HepG2 (cell line): Measurements from ENCODE around the gene C19orf18. TPM values are rescaled to one million over a fixed set of nuclear protein-coding genes. Genes with fewer than 3 reads are reported as not detected.
"Not testable (repeated sequence)": the region's sequence is repeated elsewhere in the genome, so short reads cannot be mapped to it uniquely, and the experiment has no call there.

ENCODE experiments used
- ARID2 ChIP-seq: sonication (generic); formaldehyde crosslinking; IDR thresholded peaks from 2 replicates; pipeline ENCODE4 v1.8.1; 2022; ENCODE audit warnings: mild to moderate bottlenecking, missing genetic modification reagents, borderline replicate concordance
- ARID4A ChIP-seq: sonication (generic); formaldehyde crosslinking; IDR thresholded peaks from 2 replicates; pipeline ENCODE4 v1.5.0; 2020; ENCODE audit warnings: mild to moderate bottlenecking, missing genetic modification reagents, borderline replicate concordance
- DR1 ChIP-seq: sonication (generic); formaldehyde crosslinking; IDR thresholded peaks from 2 replicates; pipeline ENCODE4 v1.8.0; 2021; ENCODE audit warnings: mild to moderate bottlenecking, missing genetic modification reagents, inconsistent platforms
- DRAP1 ChIP-seq: IDR thresholded peaks from 2 replicates; pipeline ENCODE4 v1.6.1; 2016; ENCODE audit warnings: missing genetic modification reagents, missing compliant biosample characterization
- FOXK1 ChIP-seq: sonication (generic); formaldehyde crosslinking; IDR thresholded peaks from 2 replicates; pipeline ENCODE4 v1.4.0; 2020; ENCODE audit warnings: low read depth, missing genetic modification reagents, borderline replicate concordance
- HDAC2 ChIP-seq: sonication (generic); formaldehyde crosslinking; IDR thresholded peaks from 2 replicates; pipeline ENCODE4 v1.4.0; 2020; ENCODE audit warnings: missing genetic modification reagents
- IRF2 ChIP-seq: IDR thresholded peaks from 2 replicates; pipeline ENCODE4 v1.6.1; 2018; ENCODE audit warnings: missing genetic modification reagents, missing compliant biosample characterization
- MED1 ChIP-seq: sonication (generic); formaldehyde crosslinking; IDR thresholded peaks from 2 replicates; pipeline ENCODE4 v1.4.0; 2020; ENCODE audit warnings: missing genetic modification reagents
- MXD4 ChIP-seq: IDR thresholded peaks from 2 replicates; pipeline ENCODE4 v1.6.1; 2016; ENCODE audit warnings: mild to moderate bottlenecking, missing biosample characterization, missing genetic modification reagents
- NFKBIZ ChIP-seq: IDR thresholded peaks from 2 replicates; pipeline ENCODE4 v1.6.1; 2018; ENCODE audit warnings: missing genetic modification reagents, missing compliant biosample characterization
- NR2F6 ChIP-seq, 2 experiments: IDR thresholded peaks; 2 replicates each; pipeline ENCODE4 v1.6.1; 2016; ENCODE audit warnings: antibody characterized with exemption in 1 of 2, mild to moderate bottlenecking in 1 of 2
- STAG1 ChIP-seq: sonication (generic); formaldehyde crosslinking; IDR thresholded peaks from 2 replicates; pipeline ENCODE4 v1.4.0; 2020; ENCODE audit warnings: missing genetic modification reagents
- ZGPAT ChIP-seq: IDR thresholded peaks from 2 replicates; pipeline ENCODE4 v1.6.1; 2016; ENCODE audit warnings: mild to moderate bottlenecking
- ZMYM2 ChIP-seq: sonication (generic); formaldehyde crosslinking; IDR thresholded peaks from 2 replicates; pipeline ENCODE4 v1.8.0; 2022; ENCODE audit warnings: mild to moderate bottlenecking, missing genetic modification reagents
- ZNF274 ChIP-seq: sonication (generic); formaldehyde crosslinking; IDR thresholded peaks from 2 replicates; pipeline ENCODE4 v1.5.1; 2020; ENCODE audit warnings: mild to moderate bottlenecking, missing genetic modification reagents
- ZNF501 ChIP-seq: sonication (generic); formaldehyde crosslinking; IDR thresholded peaks from 2 replicates; pipeline ENCODE4 v1.5.1; 2020; ENCODE audit warnings: mild to moderate bottlenecking, moderate library complexity, missing genetic modification reagents
- ZNF558 ChIP-seq: sonication (generic); formaldehyde crosslinking; IDR thresholded peaks from 2 replicates; pipeline ENCODE4 v1.9.0; 2022; ENCODE audit warnings: mild to moderate bottlenecking, missing genetic modification reagents, borderline replicate concordance
- polyA plus RNA-seq, 8 experiments: library from polyadenylated mRNA; depleted of rRNA in 3 of 8; stranded (reverse) in 7 of 8; unstranded in 1 of 8; fragments of >200 nt; fragmentation: Illumina TruSeq in 4 of 8; extraction: Trizol in 4 of 8; gene quantifications; 2 replicates each; pipeline versions ENCODE4 v1.2.1 to v1.2.3, GENCODE V29; 2011 to 2016; ENCODE audit warnings: low read depth in 4 of 8, missing spikeins in 1 of 8, mixed read lengths in 1 of 8; ENCODE audit not compliant: insufficient read depth in 1 of 8
- total RNA-seq, 5 experiments: library from RNA; depleted of rRNA; stranded (reverse); fragments of >200 nt; fragmentation: Illumina TruSeq; extraction: Trizol; gene quantifications; 2 replicates each; pipeline ENCODE4 v1.2.3, GENCODE V29; 2016; ENCODE audit warnings: low read depth in 1 of 5
- TF ChIP-seq, protein P1 (sequence below): IDR thresholded peaks from 2 replicates; pipeline ENCODE4 v1.6.1; 2018; ENCODE audit warnings: missing genetic modification reagents
- TF ChIP-seq, protein P2 (sequence below): sonication (generic); formaldehyde crosslinking; IDR thresholded peaks from 2 replicates; pipeline ENCODE4 v1.4.0; 2020; ENCODE audit warnings: missing genetic modification reagents, low read depth, mild to moderate bottlenecking, borderline replicate concordance

Gene C19orf18
- total and polyA plus RNA-seq, 2 of the 13 experiments (the other 11 are each of a cell fraction or from before 2014, with no cell fraction given): 0.38 to 0.55 TPM

DNA sequence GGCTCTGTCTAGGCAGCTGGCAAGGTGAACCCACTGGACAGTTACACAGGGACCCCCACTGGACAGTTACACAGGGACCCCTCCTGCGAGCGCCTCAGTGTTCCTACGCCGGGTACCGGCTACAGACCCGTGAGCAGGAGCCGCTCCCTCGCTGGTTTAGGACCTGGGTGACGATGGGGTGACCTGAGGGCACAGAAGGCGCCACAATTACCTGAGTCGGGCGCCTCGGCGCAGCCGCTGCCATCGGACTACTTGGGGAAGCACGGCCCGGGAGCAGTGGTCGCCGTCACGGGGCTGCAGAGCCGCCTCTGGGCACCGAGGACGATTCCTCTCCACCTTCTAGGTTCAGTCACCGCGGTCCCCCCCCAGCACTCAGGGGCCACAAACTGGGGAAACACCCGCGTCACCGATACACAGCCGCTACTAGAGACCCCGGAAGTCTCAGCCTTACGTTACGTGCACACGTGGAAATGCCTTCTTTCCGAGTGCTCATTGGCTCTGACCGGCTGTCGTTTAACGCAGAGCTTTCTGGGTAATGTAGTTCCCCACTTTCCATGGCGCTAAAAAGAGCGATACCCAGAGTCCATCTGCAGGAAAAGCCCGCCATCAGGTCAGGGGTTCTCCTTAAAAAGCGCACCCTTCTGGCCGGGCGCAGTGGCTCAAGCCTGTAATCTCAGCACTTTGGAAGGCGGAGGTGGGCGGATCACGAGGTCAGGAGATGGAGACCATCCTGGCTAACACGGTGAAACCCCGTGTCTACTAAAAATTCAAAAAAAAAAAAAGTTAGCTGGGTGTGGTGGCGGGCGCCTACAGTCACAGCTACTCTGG, 58.0 kb downstream of the C19orf18 start, which contains the start of gene ZNF417 (continued):
- TF ChIP-seq DR1: 0 out of 2 replicates have a peak, but pooled peaks have one; percentile 44
- peak; percentile 95 for TF ChIP-seq ARID4A
- peak; percentile 66; the same call in 1 of the 2 replicates for TF ChIP-seq ARID2 (CRISPR knock-in tag)
- not testable (repeated sequence) for TF ChIP-seq NR2F6 (IDR thresholded peaks at IDR 0.05)
- TF ChIP-seq NR2F6 (CRISPR knock-in tag; IDR thresholded peaks at IDR 0.05): peak; percentile 44; the same call in 1 of the 2 replicates
- TF ChIP-seq ZNF274 (CRISPR knock-in tag): 0 out of 2 replicates have a peak, but pooled peaks have one; percentile 40
- TF ChIP-seq NFKBIZ (CRISPR knock-in tag): peak; percentile 65; the same call in 1 of the 2 replicates
- 0 out of 2 replicates have a peak, but pooled peaks have one; percentile 46 for TF ChIP-seq ZMYM2 (CRISPR knock-in tag)
- peak; percentile 41; the same call in 1 of the 2 replicates for TF ChIP-seq MED1
- peak; percentile 82; the same call in 1 of the 2 replicates for TF ChIP-seq FOXK1
- TF ChIP-seq ZGPAT (CRISPR knock-in tag): peak; percentile 83
- TF ChIP-seq, protein P1, sequence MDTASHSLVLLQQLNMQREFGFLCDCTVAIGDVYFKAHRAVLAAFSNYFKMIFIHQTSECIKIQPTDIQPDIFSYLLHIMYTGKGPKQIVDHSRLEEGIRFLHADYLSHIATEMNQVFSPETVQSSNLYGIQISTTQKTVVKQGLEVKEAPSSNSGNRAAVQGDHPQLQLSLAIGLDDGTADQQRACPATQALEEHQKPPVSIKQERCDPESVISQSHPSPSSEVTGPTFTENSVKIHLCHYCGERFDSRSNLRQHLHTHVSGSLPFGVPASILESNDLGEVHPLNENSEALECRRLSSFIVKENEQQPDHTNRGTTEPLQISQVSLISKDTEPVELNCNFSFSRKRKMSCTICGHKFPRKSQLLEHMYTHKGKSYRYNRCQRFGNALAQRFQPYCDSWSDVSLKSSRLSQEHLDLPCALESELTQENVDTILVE (CRISPR knock-in tag): peak; percentile 73; the same call in 1 of the 2 replicates
- TF ChIP-seq STAG1: peak; percentile 52
- TF ChIP-seq DRAP1 (CRISPR knock-in tag): peak; percentile 58
- 0 out of 2 replicates have a peak, but pooled peaks have one; percentile 64 for TF ChIP-seq ZNF558 (CRISPR knock-in tag)
- TF ChIP-seq ZNF501 (CRISPR knock-in tag): peak; percentile 87
- TF ChIP-seq IRF2 (CRISPR knock-in tag): peak; percentile 90
- TF ChIP-seq MXD4: peak; percentile 33; the same call in 1 of the 2 replicates
- TF ChIP-seq, protein P2, sequence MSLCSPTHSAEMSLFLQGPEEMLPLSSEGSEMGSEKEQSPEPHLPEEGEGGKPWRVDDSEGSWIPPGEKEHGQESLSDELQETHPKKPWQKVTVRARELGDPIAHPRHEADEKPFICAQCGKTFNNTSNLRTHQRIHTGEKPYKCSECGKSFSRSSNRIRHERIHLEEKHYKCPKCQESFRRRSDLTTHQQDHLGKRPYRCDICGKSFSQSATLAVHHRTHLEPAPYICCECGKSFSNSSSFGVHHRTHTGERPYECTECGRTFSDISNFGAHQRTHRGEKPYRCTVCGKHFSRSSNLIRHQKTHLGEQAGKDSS (CRISPR knock-in tag): peak; percentile 51; the same call in 1 of the 2 replicates
- TF ChIP-seq HDAC2 (CRISPR knock-in tag): peak; percentile 53; the same call in 1 of the 2 replicates
